Measurements from ENCODE around the gene SMIM22. TPM values are rescaled to one million over a fixed set of nuclear protein-coding genes. Genes with fewer than 3 reads are reported as not detected.

The SMIM22 gene
- polyA plus RNA-seq, 2 of the 4 experiments (the other 2 are of a cell fraction), result not detected

GRCh38 chr16:4748682-4749411 is 46.3 kb upstream of the SMIM22 start:
- WGBS (ENCODE audit: missing lambda C conversion rate), result 85% methylated on average over 16 of the region's 16 CpGs
- ATAC-seq (no peak), FAIRE-seq (no peak), DNase-seq (ENCODE audit: low read depth in 1 of 2, low spot score in 1 of 2) (no peak)
- ChIA-PET POLR2A (interaction anchor here (1.5 kb wide), 1 partner anchor 15 kb away, joined by 3 read pairs; the partner anchor contains the start of genes ANKS3 and DNAAF8), CTCF (interaction anchor here (0.5 to 1.3 kb wide), 2 partner anchors 7 to 186 kb away, joined by 3 to 5 read pairs; no protein-coding TSS in a partner anchor)
- no peaks in the 10 kb centered on the region for H3K9me3 ChIP-seq
- no peak for TF ChIP-seq RARB (CRISPR knock-in tag; IDR thresholded peaks at IDR 0.05)
- TF ChIP-seq, protein P1, sequence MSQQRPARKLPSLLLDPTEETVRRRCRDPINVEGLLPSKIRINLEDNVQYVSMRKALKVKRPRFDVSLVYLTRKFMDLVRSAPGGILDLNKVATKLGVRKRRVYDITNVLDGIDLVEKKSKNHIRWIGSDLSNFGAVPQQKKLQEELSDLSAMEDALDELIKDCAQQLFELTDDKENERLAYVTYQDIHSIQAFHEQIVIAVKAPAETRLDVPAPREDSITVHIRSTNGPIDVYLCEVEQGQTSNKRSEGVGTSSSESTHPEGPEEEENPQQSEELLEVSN (IDR thresholded peaks at IDR 0.05; ENCODE audit: borderline replicate concordance, low read depth), result no peak
- TF ChIP-seq ELK1 (IDR thresholded peaks at IDR 0.05; ENCODE audit: low read depth, low read length), result no peak
- no peak for TF ChIP-seq FOSL2 (IDR thresholded peaks at IDR 0.05)
- no peak for TF ChIP-seq FOSL2 (CRISPR knock-in tag; IDR thresholded peaks at IDR 0.05)
- no peak for TF ChIP-seq CBX2 (IDR thresholded peaks at IDR 0.05; ENCODE audit: borderline replicate concordance, low read depth)
- no peak for TF ChIP-seq NR3C1 (IDR thresholded peaks at IDR 0.05)
- TF ChIP-seq SREBF2 (IDR thresholded peaks at IDR 0.05), result no peak
- TF ChIP-seq HES2 (IDR thresholded peaks at IDR 0.05), result no peak
- H3K4me2 ChIP-seq, result no peak overlapping the region
- H3K27ac ChIP-seq, result no peak overlapping the region
- no peak overlapping the region for H3K4me3 ChIP-seq
- H3K4me1 ChIP-seq, result no peaks in the 10 kb centered on the region

DNA sequence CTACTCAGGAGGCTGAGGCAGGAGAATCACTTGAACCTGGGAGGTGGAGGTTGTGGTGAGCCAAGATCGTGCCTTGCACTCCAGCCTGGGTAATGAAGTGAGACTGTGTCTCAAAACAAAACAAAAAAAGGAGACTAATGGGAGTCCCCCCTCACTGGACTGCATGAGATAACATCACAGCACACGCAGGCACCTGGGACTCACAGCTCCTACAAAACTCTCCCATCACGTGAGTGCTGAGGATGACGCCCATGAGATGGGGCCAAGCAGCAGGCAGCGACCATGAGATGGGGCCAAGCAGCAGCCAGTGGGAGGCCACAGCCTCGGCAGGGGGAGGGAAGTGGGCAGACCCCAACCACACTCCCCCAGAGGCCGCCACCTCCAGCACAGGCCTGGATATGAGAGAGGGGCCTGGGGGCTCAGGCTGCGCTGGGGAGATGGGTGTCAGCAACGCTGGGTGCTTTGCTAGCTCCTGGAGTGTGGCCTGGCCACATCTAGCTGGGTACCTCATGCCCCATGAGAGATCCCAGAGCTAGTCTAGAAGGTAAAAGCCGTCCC is 45.4 kb upstream of the SMIM22 start:
- FAIRE-seq, result no peak
- 93% methylated on average over 7 of the region's 10 CpGs for WGBS (ENCODE audit: missing lambda C conversion rate)
- POLR2A ChIA-PET, result interaction anchor here (1.5 kb wide), 1 partner anchor 16 kb away, joined by 3 read pairs; the partner anchor contains the start of genes ANKS3 and DNAAF8

GRCh38 chr16:4750896-4751295 is 44.3 kb upstream of the SMIM22 start:
- FAIRE-seq (no peak), DNase-seq (ENCODE audit: low read depth in 1 of 2, low spot score in 1 of 2) (no peak), ATAC-seq (no peak)
- ChIA-PET CTCF (interaction anchor here (1.8 kb wide), 1 partner anchor 9 kb away, joined by 5 read pairs; no protein-coding TSS in a partner anchor), POLR2A (interaction anchor here (1.5 kb wide), 1 partner anchor 17 kb away, joined by 3 read pairs; the partner anchor contains the start of genes ANKS3 and DNAAF8)
- no peaks in the 10 kb centered on the region for H3K4me1 ChIP-seq
- peaks cover 2% of the 10 kb centered on the region; the same call in 1 of the 3 replicates for H3K9me3 ChIP-seq
- H3K27ac ChIP-seq, result no peak overlapping the region
- TF ChIP-seq, protein P2, sequence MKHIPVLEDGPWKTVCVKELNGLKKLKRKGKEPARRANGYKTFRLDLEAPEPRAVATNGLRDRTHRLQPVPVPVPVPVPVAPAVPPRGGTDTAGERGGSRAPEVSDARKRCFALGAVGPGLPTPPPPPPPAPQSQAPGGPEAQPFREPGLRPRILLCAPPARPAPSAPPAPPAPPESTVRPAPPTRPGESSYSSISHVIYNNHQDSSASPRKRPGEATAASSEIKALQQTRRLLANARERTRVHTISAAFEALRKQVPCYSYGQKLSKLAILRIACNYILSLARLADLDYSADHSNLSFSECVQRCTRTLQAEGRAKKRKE (CRISPR knock-in tag; IDR thresholded peaks at IDR 0.05; ENCODE audit: low read depth), result no peak
- no peak for TF ChIP-seq EP300 (IDR thresholded peaks at IDR 0.05)
- TF ChIP-seq NPAS2 (CRISPR knock-in tag; IDR thresholded peaks at IDR 0.05; ENCODE audit: borderline replicate concordance), result no peak
- no peak for TF ChIP-seq FOSL2 (IDR thresholded peaks at IDR 0.05)
- TF ChIP-seq FOSL2 (CRISPR knock-in tag; IDR thresholded peaks at IDR 0.05), result no peak
- no peak for TF ChIP-seq BCL3 (IDR thresholded peaks at IDR 0.05)
- no peak for TF ChIP-seq HOXB13 (CRISPR knock-in tag; IDR thresholded peaks at IDR 0.05; ENCODE audit: low read depth)
- no peak for TF ChIP-seq MAZ (IDR thresholded peaks at IDR 0.05; ENCODE audit: borderline replicate concordance, low read depth, low read length)
- TF ChIP-seq NFE2L2 (conservative IDR thresholded peaks at IDR 0.05; ENCODE audit: low read length), result no peak
- TF ChIP-seq FOSB (CRISPR knock-in tag; IDR thresholded peaks at IDR 0.05), result no peak
- no peak for TF ChIP-seq EHF (CRISPR knock-in tag; IDR thresholded peaks at IDR 0.05)
- TF ChIP-seq, protein P1 (IDR thresholded peaks at IDR 0.05; ENCODE audit: borderline replicate concordance, low read depth), result no peak
- no peak for TF ChIP-seq RNF2 (IDR thresholded peaks at IDR 0.05; ENCODE audit: borderline replicate concordance, low read depth)
- no peak for TF ChIP-seq TFCP2L1 (CRISPR knock-in tag; IDR thresholded peaks at IDR 0.05)
- TF ChIP-seq CTCF (IDR thresholded peaks at IDR 0.05), result no peak
- no peak for TF ChIP-seq RCOR1 (IDR thresholded peaks at IDR 0.05; ENCODE audit: low read depth, low read length)
- no peak for TF ChIP-seq JUNB (IDR thresholded peaks at IDR 0.05)
- no peak overlapping the region for H3K4me3 ChIP-seq
- WGBS (ENCODE audit: missing lambda C conversion rate), result 91% methylated on average over 8 of the region's 8 CpGs
- no peak overlapping the region for H3K4me2 ChIP-seq

More for the DNA sequence above, 45.4 kb upstream of the SMIM22 start:
- ATAC-seq, result no peak
- no peak overlapping the region for H3K4me2 ChIP-seq
- no peaks in the 10 kb centered on the region for H3K4me1 ChIP-seq
- no peak for DNase-seq (ENCODE audit: low read depth in 1 of 2, low spot score in 1 of 2)
- H3K4me3 ChIP-seq, result no peak overlapping the region
- no peaks in the 10 kb centered on the region for H3K9me3 ChIP-seq
- H3K27ac ChIP-seq, result no peak overlapping the region
- no peak for TF ChIP-seq NR3C1 (IDR thresholded peaks at IDR 0.05)
- TF ChIP-seq HDAC2 (IDR thresholded peaks at IDR 0.05), result no peak
- no peak for TF ChIP-seq FOSB (CRISPR knock-in tag; IDR thresholded peaks at IDR 0.05)
- no peak for TF ChIP-seq SREBF2 (IDR thresholded peaks at IDR 0.05)
- no peak for TF ChIP-seq RFX5 (IDR thresholded peaks at IDR 0.05)
- TF ChIP-seq EP300 (IDR thresholded peaks at IDR 0.05), result no peak
- TF ChIP-seq TFCP2L1 (CRISPR knock-in tag; IDR thresholded peaks at IDR 0.05), result no peak
- CTCF ChIA-PET, result interaction anchor here (0.5 to 0.9 kb wide), 3 partner anchors 187 to 348 kb away, joined by 3 to 5 read pairs (median 3); no protein-coding TSS in a partner anchor
